Left forelimb (tissue), 1 donor: Measurements from ENCODE around the gene HDAC10.
"Not testable (repeated sequence)": the region's sequence is repeated elsewhere in the genome, so short reads cannot be mapped to it uniquely, and the experiment has no call there.

Experiments
- DNase-seq: peaks from one replicate; pipeline ENCODE4 v3.0.0-alpha.2; 2018; ENCODE audit warnings: low spot score

The HDAC10 gene

GRCh38 chr22:50216684-50217520, 34.2 kb downstream of the HDAC10 start:
- no peak for DNase-seq

- no peak for DNase-seq
Observed at GRCh38 chr22:50216055-50216683, 34.9 kb downstream of the HDAC10 start.

- no peak for DNase-seq
Observed at GRCh38 chr22:50215297-50216054, 35.6 kb downstream of the HDAC10 start.

GRCh38 chr22:50213263-50213662, 37.8 kb downstream of the HDAC10 start:
- DNase-seq = no peak

GRCh38 chr22:50211147-50211546, 39.9 kb downstream of the HDAC10 start:
- DNase-seq = no peak

GRCh38 chr22:50210378-50211139, 40.5 kb downstream of the HDAC10 start:
- no peak for DNase-seq

- DNase-seq = no peak
Observed at GRCh38 chr22:50209893-50210292, 41.2 kb downstream of the HDAC10 start.

GRCh38 chr22:50208939-50209892, 41.8 kb downstream of the HDAC10 start:
- DNase-seq = no peak

GRCh38 chr22:50208430-50208938, 42.6 kb downstream of the HDAC10 start:
- no peak for DNase-seq

GRCh38 chr22:50207383-50208140, 43.5 kb downstream of the HDAC10 start:
- DNase-seq = no peak

GRCh38 chr22:50206599-50206998, 44.5 kb downstream of the HDAC10 start:
- no peak for DNase-seq

- DNase-seq = no peak
Observed at GRCh38 chr22:50205781-50206569, 45.1 kb downstream of the HDAC10 start.

GRCh38 chr22:50204998-50205397, 46.1 kb downstream of the HDAC10 start:
- DNase-seq = not testable (repeated sequence)

GRCh38 chr22:50204571-50204970, 46.5 kb downstream of the HDAC10 start:
- DNase-seq = no peak

- DNase-seq = no peak
Observed at GRCh38 chr22:50203288-50203687, 47.8 kb downstream of the HDAC10 start.

GRCh38 chr22:50202130-50202666, 48.9 kb downstream of the HDAC10 start:
- no peak for DNase-seq

- no peak for DNase-seq
Observed at GRCh38 chr22:50201191-50202129, 49.6 kb downstream of the HDAC10 start.
